CD4-positive, alpha-beta T cell treated with Interleukin-2 at 100 ng/mL for 4 hours (primary cell): Measurements from ENCODE around the gene SH2D6.
"Not testable (repeated sequence)": the region's sequence is repeated elsewhere in the genome, so short reads cannot be mapped to it uniquely, and the experiment has no call there.

ENCODE experiments used
- DNase-seq: peaks from one replicate; pipeline ENCODE4 v3.0.0-alpha.2; 2020; ENCODE audit warnings: low spot score

SH2D6 gene

DNA sequence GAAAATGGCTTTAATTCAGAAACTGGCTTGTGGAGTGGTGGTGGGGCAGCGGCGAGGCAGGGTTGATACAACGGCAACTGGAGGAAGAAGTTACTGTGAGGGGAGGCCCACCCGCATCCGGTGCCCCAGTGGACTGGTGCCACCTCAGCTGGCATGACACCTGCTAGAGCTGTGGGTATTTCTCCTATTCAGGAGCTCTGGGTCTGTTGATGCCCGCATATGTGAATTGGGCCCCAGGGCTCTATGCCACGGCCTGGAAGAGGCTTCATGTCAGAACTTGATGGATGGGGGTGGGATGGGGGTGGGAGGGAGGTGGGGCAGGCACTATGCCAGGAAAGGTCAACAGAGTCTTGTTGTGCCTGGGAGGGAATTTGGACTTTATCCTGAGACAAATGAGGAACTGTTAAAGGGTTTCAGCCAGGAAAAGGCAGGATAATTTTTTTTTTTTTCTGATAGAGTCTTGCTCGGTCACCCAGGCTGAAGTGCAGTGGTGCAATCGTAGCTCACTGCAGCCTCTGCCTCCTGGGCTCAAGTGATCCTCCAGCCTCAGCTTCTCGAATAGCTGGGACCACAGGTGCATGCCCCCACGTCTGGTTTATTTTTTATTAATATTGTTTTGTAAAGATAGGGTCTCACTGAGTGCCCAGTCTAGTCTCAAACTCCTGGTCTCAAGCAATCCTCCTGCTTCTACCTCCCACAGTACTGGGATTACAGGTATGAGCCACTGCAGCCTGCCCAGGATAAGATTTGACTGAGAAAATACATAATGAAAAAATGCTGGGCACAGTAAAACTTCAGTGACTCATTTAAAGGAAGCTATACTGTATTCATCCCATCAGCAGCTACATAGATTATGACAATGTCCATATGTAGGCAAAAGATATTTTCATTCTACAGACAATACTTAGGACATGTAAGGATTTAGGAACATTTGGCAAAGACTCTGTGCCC, 52.6 kb downstream of the SH2D6 start:
- DNase-seq: no peak

DNA sequence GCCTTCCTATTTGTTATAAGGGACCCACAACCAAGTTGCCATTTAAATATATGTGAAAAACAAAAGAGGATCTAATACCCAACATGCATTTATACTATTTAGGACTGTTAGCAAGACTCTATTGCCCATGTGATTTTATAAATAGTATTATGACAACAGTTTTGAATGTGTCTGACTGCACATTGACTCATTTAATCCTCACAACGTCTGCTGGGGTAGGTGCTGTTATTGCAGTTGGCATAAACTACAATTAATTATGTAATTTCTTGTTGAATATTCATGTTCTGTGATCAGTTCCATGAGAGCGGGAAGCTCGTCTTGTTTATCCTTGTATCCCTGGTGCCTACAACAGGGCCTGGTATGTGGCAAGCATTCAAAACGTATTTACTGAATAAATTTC, 53.7 kb downstream of the SH2D6 start:
- no peak for DNase-seq

DNA sequence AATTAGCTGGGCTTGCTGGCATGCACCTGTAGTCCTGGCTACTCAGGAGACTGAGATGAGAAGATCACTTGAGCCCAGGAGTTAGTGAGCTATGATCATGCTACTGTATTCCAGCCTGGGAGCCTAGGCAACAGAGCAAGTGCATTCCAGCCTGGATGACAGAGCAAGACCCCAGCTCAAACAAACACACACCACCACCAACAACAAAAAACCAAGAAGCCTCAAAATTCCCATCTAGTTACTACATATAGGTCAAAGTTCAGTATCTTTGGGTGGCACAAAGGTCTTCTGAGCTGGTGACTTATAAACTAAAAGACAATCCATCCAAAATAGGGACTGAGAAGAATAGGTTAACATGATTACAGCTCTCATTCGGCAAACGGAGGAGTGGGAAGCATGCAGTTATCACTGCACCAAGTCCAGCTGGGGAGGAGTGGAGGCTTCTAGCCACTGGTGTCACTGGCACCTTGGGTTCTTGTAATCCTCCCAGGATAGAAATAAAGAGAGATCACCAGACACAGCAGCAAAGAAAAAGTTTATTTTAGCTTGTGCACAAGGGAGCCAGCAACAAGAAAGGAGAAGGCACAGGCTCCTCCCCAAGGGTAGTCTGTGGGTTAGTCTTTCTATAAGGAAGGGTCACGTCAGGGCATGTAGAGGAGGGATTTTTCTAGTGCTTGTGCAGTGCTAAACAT, 57.4 kb downstream of the SH2D6 start:
- no peak for DNase-seq

DNA sequence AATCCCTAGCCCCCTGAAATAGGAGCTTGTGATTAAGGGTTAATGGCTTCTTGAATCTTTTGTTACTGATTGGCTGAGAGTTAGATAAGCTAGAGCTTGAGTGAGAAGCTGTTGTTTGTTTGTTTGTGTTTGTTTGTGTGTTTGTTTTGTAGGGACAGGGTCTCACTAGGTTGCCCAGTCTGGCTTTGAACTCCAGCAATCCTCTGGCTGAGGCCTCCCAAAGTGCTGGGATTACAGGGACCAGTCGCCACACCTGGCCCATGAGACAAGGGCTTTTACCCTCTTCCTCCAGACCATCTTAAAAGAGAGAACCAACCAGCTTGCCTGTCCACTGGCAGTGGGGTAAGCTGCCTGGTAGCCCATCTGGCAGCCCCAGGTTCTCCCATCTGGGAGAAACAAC, 58.1 kb downstream of the SH2D6 start:
- no peak for DNase-seq

DNA sequence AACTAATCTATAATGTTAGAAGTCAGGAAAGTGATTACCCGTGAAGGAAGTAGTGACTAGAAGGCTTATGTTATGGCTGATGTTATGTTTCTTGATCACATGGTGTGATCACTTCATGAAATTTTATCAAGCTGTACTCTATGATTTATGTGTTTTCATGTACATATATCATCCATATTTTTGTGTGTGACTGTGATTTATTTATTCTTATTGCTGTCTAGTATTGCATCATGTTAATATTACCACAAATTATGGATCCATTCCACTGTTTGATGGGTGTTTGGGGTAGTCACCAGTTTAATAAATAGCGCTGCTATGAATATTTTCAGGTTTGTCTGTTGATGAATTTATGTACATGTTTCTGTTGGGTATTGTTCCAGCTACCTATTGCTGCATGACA, 59.4 kb downstream of the SH2D6 start:
- no peak for DNase-seq

DNA sequence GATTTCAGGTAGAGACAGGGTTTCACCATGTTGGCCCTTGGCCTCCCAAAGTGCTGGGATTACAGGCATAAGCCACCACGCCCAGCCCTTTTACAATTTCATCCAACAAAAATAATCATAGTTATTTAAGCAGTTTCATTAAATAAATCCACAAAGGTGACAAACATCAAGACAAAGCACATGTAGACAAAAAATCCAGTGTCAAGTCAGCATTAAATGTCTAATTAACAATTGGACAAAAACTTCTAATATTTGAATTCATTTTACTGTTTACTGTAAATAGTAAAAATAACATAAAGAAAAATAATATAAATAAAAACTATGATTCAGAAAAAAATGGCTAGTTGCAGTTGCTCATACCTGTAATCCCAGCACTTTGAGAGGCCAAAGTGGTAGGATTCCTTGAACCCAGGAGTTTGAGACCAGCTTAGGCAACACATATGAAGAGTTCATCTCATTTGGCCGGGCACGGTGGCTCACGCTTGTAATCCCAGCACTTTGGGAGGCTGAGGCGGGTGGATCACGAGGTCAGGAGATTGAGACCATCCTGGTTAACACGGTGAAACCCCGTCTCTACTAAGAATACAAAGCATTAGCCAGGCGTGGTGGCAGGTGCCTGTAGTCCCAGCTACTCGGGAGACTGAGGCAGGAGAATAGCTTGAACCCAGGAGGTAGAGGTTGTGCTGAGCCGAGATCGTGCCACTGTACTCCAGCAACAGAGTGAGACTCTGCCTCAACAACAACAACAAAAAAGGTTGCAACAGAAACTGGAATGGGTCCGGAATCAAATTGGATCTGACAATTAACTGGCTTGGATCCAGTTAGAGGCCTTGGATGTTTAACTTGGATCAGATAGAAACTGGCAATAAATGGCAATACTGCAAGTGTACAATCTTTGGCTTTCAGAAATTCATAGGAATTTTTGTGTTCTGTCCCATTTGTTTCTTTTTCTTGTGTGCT, 63.6 kb downstream of the SH2D6 start:
- DNase-seq: no peak

DNA sequence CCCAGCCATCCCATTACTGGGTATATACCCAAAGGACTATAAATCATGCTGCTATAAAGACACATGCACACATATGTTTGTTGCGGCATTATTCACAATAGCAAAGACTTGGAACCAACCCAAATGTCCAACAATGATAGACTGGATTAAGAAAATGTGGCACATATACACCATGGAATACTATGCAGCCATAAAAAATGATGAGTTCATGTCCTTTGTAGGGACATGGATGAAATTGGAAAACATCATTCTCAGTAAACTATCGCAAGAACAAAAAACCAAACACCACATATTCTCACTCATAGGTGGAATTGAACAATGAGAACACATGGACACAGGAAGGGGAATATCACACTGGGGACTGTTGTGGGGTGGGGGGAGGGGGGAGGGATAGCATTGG, 66.1 kb downstream of the SH2D6 start:
- DNase-seq: not testable (repeated sequence)

DNA sequence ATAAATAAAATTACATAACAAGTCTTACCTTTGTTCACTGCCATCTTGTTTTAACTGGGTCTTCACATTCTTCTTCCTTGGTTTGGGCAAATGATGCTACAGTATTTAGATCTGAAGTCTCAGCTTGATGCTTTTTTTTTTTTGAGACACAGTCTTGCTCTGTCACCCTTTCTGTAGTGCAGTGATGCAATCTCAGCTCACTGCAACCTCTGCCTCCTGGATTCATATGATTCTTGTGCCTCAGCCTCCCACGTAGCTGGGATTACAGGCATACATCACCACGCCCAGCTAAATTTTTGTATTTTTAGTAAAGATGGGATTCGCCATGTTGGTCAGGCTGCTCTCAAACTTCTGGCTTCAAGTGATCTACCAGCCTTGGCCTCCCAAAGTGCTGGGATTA, 67.3 kb downstream of the SH2D6 start:
- no peak for DNase-seq
